Measurements from ENCODE around the gene TENM4.
"Not testable (repeated sequence)": the region's sequence is repeated elsewhere in the genome, so short reads cannot be mapped to it uniquely, and the experiment has no call there.

The TENM4 gene

DNA sequence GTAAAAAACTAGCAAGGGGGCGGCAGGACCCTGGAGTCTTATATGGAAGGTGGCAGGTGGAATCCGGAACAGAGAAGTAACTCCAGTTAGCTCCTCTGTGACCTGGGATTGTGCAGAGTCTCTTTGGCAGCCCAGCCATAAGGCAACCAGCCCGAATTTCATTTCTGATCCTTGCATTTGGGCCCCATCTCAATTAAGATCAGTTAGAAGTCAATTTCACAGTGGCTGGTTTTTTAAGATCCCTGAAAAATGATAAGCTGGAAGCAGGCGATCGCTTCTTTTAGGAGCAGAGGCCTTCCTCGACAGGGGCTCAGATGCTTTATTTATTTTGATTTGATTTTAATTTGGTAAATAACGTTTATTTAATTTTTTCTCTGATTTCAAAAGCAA, 199.0 kb downstream of the TENM4 start:
- DNase-seq, result no peak

DNA sequence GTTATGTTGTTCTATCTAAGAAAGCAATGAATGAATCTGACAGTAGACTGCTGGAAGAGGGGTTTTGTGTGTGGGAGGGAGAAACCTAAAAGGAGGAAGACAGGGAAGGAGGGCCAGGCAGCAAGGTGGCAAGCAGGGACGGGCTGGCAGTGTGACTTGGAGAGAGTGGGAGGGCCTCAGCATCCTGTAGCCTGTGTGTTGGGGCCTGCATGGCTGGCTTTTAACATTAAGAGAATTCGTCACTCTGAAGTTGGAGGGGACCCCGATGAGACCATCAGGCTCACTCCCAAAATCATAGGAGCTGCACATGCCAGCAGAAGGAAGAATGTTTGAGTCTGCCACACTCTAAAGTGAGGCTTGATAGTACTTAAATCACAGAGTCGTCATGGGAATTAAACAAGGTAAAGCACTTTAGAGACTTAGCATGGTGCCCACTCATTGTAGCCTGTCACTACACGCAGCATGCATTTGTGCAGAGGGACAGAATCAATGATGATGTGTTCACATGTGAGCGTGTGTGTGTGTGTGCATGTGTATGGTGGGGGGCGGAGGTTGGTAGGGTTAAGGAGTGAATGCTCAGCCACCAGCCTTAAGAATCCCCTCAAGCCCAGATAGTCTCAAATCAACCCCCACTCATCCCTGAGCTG, 199.5 kb downstream of the TENM4 start:
- no peak for DNase-seq

DNA sequence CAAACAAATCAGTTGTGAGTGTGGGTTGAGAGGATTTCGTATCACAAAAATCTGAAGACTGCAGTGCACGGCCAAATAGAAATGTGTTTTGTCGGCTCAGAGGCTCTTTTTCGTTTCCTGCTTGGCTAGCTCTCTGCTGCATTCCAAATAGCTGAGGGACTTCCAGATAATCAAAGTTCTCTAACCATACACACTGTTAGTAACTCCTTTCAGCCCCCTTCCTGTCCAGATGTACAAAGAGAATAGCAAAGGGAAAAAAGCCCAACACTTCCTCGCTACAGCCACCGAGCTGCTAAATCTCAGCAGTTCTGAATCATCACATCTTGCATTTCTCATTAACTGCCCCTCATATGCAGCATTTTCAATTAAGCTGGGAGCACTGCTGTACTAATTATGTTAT, 203.1 kb downstream of the TENM4 start:
- DNase-seq, result no peak

DNA sequence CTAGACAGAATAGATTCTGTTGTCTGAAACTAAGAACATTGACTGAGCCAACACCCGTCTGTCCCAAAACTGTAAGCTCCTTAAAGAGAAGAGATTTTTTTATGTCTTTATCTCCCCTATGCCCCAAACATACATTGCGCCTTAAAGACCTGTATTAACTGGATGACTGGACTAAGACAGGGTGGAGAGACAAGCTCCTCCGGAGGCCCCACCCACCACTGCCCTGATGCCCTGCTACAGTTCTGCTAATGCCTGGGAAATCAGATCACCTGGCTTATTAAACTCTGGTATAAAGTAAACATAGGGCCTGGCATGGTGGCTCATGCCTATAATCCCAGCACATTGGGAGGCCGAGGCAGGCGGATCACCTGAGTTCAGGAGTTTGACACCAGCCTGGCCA, 203.7 kb downstream of the TENM4 start:
- DNase-seq, result no peak

DNA sequence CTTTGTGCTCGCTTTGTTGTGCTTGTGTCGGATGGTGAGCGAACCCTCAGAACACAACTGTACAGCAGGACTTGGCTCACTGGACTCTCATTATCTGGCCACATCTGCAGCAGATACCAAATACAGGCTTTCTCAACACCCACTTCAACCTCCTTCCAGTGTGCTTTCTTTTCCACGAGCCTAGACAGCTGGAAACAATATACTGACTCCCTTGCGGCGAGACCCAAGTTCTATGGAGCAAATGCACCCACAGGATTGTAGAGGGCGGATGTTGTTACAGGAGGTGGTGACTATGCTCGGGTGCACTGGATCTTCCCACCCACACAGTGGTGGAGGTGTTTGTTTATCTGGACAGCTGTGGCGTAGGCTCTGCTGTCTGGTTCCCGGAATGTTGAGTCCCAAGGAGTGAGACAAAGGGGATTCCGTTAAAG, 204.3 kb downstream of the TENM4 start:
- DNase-seq, result no peak

DNA sequence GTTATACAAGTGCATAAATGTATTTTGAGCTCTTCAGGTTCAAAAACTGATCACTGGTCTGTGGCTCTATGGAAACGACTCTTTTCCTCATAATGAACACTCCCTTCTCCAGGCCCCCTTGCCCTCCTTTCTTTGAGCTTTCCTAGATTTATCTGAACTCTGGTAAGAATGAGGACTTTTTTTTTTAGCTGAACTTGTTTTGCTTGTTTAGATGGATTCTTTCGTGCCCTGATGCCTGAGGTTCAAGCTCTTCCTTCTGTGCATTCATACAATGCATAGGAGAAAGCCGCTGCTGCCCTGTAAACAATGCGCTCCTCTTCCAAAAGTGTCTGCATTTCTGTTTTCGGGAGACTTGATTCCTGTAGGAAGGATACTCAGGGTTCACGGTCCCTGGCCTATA, 205.1 kb downstream of the TENM4 start:
- no peak for DNase-seq

DNA sequence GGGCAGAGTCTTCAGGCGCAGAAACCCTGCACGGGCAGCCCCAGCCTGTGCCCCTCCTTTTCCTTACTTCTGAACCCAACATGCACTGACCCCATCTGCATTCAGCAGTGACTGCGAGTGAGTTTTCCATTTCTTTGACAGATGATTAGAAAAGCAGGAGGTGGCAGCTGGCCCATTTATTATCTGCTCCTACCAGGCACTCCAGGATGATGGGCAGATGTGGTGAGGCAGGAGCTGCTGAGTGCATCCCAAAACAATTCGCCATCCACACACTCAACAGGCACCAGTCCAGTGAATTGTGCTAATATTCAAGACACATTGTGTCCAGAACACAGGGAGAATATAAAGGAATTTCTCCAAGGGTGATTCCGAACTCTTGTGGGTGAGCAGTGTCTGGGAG, 208.5 kb downstream of the TENM4 start:
- DNase-seq, result no peak

DNA sequence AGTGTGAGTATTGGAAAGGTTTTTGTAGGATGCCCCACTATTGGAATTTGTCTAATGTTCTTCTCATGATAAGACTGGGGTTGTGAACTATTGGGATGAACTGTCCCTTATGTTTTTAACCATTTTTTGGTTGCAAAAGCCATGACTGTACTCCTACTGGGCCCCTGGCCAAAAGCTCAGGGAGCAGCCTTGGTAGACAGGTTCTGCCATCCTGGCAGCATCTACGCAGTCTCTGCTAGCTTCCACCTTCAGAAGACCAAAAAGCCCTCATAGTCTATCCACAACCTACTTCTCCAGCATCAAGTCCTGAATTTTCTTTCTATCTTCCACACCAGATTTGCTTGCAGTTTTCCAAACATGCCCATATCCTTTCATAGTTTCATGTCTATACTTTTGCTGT, 211.8 kb downstream of the TENM4 start:
- DNase-seq, result no peak

DNA sequence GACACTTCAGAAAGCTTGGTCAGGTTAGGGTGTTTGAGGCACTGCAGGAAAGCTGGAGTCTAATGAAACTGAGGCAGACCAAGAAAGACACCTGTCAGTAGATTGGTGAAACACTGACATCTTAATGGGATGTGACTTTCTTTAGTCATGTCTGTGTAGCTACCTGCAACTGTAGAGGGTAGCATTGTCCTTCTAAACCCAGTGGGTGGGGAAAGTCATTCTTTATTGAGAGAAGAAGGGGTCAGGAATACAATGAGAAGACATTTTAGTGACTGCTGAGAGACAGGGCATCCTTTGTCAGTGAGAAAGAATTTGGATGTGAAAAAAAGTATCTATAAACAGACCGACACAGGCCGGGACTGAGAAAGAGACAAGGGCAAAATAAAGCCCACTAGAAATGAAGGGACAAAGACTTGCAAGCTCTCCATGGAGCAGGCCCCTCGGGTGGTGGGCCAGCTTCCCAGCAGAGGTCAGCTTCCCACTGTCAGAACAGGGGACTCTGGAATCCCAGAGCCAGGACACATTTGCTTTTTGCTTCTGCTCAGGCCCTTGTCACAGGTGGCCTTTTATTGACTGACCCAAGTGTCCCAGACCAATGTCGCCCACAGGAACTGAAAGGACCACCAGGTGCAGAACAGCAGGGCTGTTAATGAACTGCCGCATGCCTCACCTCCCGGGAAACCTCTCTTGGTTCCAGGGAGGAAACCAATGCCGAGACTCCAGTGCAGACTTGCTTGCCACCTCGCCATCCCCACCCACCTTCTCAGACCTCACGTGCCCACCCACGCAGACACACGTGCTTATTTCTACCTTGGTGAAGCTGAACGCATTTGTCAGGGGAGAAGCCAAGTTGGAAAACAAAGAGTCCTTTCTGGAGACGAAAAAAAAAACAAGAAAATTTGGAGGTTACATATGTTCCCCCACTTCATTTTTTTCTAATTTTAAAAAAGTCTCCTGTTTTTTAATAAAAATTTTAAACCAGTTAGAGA, 212.8 kb downstream of the TENM4 start:
- no peak for DNase-seq

DNA sequence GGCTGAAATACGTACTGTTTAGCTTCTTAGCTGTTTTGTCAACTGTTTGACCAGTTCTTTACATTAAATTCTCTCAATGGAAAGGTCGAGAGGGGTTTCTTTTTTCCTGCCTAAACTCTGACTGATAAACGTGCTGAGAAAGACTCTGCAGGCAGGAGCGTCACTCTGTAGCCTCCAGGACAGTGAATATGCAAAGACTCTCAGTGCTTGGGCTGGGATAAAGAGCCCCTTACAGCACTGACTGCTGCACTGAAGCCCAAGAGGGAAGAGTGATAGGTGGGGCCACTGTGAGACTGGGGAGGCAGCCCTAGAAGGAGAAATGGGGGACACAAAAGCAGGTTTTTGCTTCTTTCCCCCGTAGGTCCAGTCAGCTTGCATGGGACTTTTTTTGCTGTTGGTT, 213.5 kb downstream of the TENM4 start:
- DNase-seq, result no peak

DNA sequence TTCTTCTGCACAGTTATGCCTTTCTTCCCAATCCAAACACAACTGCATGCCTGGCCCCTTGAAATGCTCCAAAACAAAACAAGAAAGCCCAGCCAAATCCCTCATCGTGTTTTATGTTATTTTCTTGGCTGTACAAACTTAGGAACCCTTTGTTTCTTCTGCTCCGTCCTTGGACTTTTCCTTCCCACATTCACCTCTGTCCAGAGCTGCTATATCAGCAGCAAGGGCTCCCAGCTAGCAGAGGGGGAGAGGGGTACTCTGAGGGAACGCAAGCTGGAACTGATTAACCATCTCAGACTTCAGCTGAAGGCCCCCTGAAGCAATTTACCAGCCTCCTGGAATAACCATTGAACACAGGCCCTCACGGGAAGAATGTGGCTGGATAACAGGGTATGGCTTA, 214.7 kb downstream of the TENM4 start:
- no peak for DNase-seq

DNA sequence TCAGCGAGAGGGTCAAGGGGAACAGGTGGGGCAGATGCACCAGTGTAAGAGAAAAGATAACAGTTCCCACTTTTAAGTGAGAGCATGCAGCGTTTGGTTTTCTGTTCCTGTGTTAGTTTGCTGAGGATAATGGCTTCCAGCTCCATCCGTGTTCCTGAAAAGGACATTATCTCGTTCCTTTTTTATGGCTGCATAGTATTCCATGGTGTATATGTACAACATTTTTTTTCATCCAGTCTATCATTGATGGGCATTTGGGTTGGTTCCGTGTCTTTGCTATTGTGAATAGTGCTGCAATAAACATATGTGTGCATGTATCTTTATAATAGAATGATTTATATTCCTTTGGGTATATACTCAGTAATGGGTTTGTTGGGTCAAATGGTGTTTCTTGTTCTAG, 218.7 kb downstream of the TENM4 start:
- not testable (repeated sequence) for DNase-seq

DNA sequence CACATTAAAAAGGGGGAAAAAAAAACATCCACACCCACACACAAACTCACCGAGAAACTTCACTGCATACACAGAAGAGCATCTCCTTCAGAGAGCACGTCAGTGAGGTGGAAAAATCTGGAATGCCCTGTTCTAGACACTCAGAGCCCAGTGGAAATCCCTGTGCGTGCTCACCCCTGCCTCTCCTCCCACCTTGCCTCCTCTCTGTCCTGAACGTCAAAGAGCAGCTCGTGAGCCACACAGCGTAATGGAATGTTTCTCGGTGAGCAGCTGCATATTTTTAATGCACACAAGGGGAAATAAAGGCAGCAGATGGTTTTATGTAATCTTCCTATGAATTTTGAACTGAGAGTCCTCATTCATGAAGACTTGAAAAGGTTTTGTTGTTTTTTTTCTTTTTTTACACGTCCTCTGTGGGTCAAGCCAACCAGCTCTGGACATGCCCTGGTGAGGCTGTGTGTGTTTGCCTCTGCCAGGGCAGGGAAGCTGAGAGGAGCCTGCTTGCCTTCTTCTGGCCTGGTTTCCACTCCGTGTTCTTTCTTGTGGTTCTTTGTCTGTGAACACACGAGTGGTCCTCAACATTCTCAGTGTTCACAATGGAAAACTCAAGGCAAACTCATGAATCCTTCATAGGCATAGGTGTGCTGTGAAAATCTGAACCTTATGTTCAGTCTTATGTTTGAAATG, 219.2 kb downstream of the TENM4 start:
- no peak for DNase-seq

DNA sequence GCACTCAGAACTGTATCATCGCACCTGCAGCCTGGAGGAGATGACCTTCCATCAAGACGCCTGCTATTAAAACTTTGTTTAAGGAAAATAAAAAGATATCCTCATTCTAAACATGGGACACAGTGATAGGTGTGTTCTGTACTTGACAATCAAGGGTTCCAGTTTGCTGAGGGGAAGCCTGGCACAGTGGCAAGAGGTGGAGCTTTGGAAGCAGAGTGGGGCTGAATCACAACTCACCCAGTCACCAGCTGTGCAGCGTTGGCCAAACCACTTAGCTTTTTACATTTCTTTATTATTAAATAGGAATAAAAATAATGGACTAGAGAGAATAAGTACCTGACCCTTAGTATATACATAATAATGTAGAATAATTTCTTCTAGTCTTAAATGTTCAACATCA, 220.7 kb downstream of the TENM4 start:
- no peak for DNase-seq

DNA sequence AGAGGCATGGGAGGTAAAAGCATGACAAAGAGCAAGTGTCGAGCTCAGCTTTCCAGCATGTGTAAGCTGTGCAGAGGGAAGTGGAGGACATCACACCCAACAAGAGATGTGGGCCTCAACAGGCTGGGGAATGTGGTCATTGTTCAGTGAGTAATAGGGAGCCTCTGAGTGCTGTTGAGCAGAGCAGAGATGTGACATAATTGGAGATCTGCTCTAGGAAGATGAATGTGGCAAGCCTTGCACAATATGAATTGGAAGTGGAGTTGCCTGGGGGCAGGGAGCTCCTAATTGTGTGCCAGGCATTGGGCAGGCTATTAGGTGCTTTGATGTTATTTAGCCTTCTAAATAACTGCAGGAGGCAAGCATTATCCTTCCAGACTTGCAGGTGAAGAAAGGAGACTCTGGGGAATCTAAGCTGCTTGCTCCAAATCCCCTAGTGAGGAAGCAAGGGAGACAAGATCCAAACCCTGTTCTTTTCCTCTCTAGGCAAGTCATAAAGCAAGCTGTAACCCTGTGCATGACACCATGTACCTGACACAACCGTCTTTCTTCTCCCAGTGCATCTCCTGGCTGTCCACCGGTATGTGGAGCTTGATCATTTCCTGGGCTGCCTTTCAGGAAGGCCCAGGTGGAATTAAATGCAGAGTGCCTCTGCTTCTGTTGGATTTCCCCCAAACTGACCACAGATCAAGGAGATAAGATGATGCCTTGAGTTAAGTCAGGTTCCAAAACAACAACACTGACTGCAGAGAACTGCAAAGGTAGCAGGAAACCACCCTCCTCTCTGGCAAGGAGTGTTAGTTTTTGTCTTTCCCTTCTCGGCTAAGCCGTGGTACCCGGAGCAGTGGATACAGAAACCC, 221.4 kb downstream of the TENM4 start:
- no peak for DNase-seq

DNA sequence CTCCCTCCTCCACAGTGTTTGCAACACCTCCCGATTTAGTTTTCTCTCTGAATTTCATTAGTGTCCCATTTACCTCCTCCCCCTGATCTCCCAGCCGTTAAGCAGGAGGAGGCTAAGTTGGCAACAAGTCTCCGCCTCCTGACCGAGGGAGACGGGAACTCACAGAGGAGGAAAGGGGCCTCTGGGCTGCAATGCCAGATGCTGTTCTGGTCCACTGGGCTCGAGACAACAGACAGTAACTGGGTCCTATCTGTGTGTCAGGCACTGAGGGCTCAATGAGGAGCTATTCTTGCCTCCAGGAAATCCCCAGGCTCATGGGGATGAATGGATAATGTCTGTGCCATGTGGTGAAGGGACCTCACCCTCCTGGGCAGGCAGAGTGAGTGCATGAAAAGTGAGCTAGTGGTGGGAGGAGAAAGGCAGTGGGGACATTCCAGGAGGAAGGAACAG, 228.1 kb downstream of the TENM4 start:
- no peak for DNase-seq

DNA sequence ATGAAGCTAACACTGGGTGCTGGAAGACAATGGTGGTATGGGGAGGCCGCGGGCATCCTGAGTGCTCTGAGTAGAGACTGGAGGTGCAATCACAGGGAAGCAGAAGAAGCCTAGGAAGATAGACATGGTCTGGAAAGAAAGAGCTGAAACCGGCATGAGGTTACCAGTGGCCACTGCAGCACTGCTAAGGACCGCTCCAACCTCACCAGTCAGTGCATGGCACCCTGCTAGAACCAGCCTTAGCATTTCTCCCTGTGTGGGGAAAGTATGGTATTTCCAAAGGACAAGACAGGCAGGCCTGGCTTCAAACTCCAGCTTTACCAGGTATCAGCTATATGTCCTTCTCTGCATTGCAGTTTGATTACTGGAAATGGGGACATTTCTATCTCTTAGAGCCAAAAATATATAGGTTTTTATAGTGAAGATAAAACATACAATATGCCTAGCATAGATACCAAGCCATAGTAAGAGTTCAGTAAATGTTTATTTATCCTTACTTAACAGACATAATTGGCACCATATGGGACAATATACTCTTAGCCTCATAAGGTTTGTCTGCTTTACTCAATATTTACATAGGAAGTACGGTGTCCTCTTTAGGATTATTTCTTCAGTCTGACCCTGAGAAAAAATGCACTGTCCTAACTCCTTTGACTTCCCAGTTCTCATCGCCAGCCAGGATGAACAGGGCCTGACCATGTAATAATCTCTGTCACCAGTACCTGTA, 231.1 kb downstream of the TENM4 start:
- DNase-seq, result no peak

DNA sequence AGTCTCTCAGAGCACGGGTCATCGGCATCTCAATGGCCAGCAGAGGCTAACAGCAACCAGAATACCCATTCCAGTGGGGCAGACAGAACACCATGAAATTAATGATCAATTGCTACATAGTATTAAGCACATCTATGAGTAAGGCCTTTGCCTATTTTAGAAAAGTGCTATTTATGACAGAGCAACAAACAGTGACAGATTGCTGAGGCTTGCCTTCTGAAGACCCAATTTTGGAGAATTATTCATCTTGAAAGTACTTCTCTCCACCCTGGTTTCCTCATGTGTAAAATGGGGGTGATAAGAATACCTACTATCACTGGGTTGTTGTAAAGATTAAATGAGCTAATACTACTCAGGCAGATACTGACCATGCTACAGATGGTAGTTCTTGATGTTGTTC, 232.7 kb downstream of the TENM4 start:
- DNase-seq, result no peak

DNA sequence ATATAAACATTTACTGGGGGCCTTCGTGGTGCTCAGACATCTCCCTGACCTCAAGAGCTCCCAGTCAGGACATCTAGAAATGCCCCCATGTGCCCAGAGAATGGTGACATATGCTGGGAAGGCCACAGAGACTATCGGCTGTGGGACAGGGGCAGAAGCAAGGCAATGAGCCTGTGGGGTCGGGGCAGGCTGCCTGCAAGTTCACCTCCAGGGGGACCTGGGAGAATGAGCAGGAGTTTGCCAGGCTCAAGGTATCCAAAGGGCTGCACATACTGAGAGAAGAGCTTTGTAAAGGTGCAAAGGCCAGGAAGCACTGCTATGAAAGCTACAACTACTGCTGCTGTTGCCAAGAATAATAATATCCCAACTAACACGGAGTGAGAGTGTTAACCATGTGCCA, 233.9 kb downstream of the TENM4 start:
- no peak for DNase-seq

DNA sequence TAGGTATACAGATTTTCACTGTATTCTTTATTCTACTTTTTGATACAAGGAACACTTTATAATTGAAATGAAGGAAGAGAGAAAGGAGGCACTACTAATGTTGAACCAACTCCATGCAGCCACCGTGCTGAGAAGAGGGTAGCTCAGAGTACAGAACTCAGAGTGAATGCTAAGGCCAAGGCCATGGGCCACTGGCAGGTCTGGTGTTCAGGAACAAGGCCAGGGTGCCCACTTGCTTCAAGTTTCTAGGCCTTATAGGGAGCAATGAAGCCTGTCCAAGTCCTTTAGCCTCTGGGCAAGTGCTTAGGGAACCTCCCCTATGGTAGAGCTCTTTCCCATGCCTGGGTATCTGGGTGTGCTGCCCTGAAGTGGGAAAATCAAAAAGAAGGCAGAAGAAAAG, 235.0 kb downstream of the TENM4 start:
- DNase-seq, result no peak

DNA sequence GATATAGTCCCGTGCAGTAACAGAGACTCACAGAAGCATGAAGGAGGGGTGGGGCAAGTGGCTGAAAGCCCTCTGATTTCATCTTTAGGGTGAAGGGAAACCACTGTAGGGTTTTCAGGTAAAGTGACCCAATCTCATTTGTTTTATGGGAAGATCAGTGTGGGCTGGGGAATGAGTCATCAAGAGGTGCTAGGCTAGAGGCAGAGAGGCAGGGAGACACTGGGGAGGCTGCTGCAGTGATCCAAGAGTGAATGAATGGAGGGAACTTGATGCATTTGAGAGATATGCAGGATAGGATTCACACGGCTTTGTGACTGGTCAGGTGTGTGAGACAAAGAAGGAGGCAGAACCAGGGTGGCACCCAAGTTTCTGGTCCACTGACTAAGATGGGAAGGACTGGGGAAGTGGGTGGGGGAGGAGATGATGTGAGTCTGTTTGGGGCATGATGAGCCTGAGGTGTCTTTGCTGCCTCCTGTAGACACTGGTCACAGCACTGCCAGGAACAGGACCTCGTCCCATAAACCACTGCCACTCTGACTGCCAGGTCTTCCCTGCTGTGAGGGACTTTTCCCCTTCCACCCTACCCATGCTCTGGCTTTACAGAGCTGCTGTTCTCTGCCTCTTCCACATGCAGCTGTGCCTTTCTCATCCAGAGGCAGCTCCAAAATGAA, 239.0 kb downstream of the TENM4 start:
- no peak for DNase-seq

Measured in KG1 (cell line).